ENCODE measurements around the gene LPIN1. TPM values are rescaled to one million over a fixed set of nuclear protein-coding genes. Genes with fewer than 3 reads are reported as not detected.

Gene LPIN1
- total and polyA plus RNA-seq, 2 of the 13 experiments (the other 11 are each of a cell fraction or from before 2014, with no cell fraction given): 9.7 to 19.4 TPM

DNA sequence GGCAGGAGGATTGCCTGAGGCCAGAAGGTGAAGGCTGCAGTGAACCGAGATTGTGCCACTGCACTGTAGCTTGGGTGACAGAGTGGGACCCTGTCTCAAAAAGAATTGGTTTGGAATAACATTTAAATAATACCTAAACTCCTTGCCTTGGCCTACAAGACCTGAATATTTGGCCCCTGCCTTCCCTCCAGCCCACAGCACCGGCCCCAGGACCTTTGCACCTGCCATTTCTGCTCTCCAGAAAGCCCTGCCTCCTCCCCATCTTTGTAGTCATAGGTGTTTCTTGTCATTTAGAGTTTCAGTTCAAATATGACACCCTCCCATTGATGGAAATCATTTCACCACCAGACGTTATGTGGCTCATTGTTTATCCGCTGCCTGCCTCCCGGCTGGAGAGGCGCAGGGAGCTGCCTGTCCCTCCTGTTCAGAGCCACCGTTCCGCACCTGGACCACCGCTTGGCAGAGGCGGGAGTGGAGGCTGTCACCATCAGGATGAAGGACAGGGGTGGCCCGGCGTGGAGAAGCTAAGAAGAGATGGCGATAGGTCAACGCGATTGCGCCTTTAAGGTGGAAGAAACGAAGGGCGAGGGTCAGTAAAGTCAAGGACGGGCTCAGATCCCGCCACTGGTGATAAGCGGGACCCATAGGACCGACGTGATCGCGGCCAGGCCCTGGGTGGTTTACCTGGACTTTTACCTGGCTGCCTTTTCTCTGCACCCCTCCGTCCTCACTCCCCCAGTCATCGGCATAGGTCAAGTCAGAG, 638 bp upstream of the LPIN1 start (continued):
- TF ChIP-seq PLSCR1 (CRISPR knock-in tag; IDR thresholded peaks at IDR 0.05; ENCODE audit: borderline replicate concordance): 0 out of 2 replicates have a peak, but pooled peaks have one; percentile 6
- peak; percentile 80 for TF ChIP-seq ZNF770 (CRISPR knock-in tag; IDR thresholded peaks at IDR 0.05)
- no peak for TF ChIP-seq FOXK2 (IDR thresholded peaks at IDR 0.05)
- peak; percentile 63 for TF ChIP-seq ZFP91 (CRISPR knock-in tag; IDR thresholded peaks at IDR 0.05; ENCODE audit: borderline replicate concordance)
- peak; percentile 56 for TF ChIP-seq ZNF777 (CRISPR knock-in tag; IDR thresholded peaks at IDR 0.05)
- no peak for TF ChIP-seq ISL2 (CRISPR knock-in tag; IDR thresholded peaks at IDR 0.05)
- TF ChIP-seq, protein P1, sequence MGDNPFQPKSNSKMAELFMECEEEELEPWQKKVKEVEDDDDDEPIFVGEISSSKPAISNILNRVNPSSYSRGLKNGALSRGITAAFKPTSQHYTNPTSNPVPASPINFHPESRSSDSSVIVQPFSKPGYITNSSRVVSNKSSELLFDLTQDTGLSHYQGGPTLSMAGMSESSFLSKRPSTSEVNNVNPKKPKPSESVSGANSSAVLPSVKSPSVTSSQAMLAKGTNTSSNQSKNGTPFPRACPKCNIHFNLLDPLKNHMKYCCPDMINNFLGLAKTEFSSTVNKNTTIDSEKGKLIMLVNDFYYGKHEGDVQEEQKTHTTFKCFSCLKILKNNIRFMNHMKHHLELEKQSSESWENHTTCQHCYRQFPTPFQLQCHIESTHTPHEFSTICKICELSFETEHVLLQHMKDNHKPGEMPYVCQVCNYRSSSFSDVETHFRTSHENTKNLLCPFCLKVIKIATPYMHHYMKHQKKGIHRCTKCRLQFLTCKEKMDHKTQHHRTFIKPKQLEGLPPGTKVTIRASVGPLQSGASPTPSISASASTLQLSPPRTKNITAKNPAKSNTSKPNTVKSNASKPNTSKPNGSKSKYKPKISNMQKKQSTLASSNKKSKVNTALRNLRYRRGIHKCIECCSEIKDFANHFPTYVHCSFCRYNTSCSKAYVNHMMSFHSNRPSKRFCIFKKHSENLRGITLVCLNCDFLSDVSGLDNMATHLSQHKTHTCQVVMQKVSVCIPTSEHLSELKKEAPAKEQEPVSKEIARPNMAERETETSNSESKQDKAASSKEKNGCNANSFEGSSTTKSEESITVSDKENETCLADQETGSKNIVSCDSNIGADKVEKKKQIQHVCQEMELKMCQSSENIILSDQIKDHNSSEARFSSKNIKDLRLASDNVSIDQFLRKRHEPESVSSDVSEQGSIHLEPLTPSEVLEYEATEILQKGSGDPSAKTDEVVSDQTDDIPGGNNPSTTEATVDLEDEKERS (CRISPR knock-in tag; IDR thresholded peaks at IDR 0.05): 0 out of 2 replicates have a peak, but pooled peaks have one; percentile 52
- TF ChIP-seq, protein P2, sequence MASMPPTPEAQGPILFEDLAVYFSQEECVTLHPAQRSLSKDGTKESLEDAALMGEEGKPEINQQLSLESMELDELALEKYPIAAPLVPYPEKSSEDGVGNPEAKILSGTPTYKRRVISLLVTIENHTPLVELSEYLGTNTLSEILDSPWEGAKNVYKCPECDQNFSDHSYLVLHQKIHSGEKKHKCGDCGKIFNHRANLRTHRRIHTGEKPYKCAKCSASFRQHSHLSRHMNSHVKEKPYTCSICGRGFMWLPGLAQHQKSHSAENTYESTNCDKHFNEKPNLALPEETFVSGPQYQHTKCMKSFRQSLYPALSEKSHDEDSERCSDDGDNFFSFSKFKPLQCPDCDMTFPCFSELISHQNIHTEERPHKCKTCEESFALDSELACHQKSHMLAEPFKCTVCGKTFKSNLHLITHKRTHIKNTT (CRISPR knock-in tag; IDR thresholded peaks at IDR 0.05): no peak
- TF ChIP-seq TMF1 (CRISPR knock-in tag; IDR thresholded peaks at IDR 0.05; ENCODE audit: low read depth): no peak
- TF ChIP-seq BCLAF1 (IDR thresholded peaks at IDR 0.05): no peak
- no peak for TF ChIP-seq REPIN1 (CRISPR knock-in tag; IDR thresholded peaks at IDR 0.05; ENCODE audit: borderline replicate concordance, low read depth)
- peak; percentile 24 for TF ChIP-seq ZNF883 (CRISPR knock-in tag; IDR thresholded peaks at IDR 0.05; ENCODE audit: not compliant biosample characterization)
